K562 (cell line): Measurements from ENCODE around the gene PNPLA2. TPM values are rescaled to one million over a fixed set of nuclear protein-coding genes. Genes with fewer than 3 reads are reported as not detected.

Experiments
- ASH1L ChIP-seq: fragments of 450-650 bp; IDR thresholded peaks from 2 replicates; pipeline ENCODE4 v1.6.1; 2018; ENCODE audit warnings: borderline replicate concordance, mild to moderate bottlenecking, low read depth; ENCODE audit not compliant: partially characterized antibody
- CBFA2T3 ChIP-seq: fragments of 450-650 bp; IDR thresholded peaks from 2 replicates; pipeline ENCODE4 v1.6.1; 2017
- CHD4 ChIP-seq: fragments of 200-600 bp; sonication (generic); IDR thresholded peaks from 3 replicates; pipeline ENCODE4 v1.6.1; 2012; ENCODE audit warnings: low read depth, mild to moderate bottlenecking, mixed read lengths, low read length, inconsistent platforms; ENCODE audit not compliant: insufficient read depth, insufficient replicate concordance, poor library complexity, severe bottlenecking
- ELF4 ChIP-seq: fragments of 450-650 bp; formaldehyde crosslinking; IDR thresholded peaks from 2 replicates; pipeline ENCODE4 v1.4.0; 2022; ENCODE audit warnings: missing genetic modification characterization
- EZH2 ChIP-seq: IDR thresholded peaks from 2 replicates; pipeline ENCODE4 v1.6.1; 2012; ENCODE audit warnings: low read depth, mild to moderate bottlenecking, inconsistent platforms, low read length, borderline replicate concordance
- FOXM1 ChIP-seq, 2 experiments: fragments of 450-650 bp in 1 of 2; sonication (generic) in 1 of 2; formaldehyde crosslinking in 1 of 2; IDR thresholded peaks; 2 replicates each; pipeline versions ENCODE4 v1.6.1 to v1.9.0; 2017 to 2022; ENCODE audit warnings: low read depth in 2 of 2, mild to moderate bottlenecking in 2 of 2, missing genetic modification reagents in 1 of 2, moderate library complexity in 1 of 2
- FUS ChIP-seq: fragments of 200-400 bp; formaldehyde crosslinking; optimal IDR thresholded peaks from 2 replicates; pipeline ENCODE3; 2017; ENCODE audit warnings: low read depth, low read length
- GABPB1 ChIP-seq: sonication (generic); formaldehyde crosslinking; IDR thresholded peaks from 2 replicates; pipeline ENCODE4 v1.8.0; 2022; ENCODE audit warnings: mild to moderate bottlenecking, missing genetic modification reagents
- HCFC1 ChIP-seq: IDR thresholded peaks from 2 replicates; pipeline ENCODE4 v1.6.1; 2012; ENCODE audit warnings: low read depth, low read length, improper control_type of control experiment
- HNRNPL ChIP-seq: fragments of 200-400 bp; formaldehyde crosslinking; IDR thresholded peaks from 2 replicates; pipeline ENCODE4 v1.6.1; 2017; ENCODE audit warnings: low read depth, mild to moderate bottlenecking, low read length
- HOXB6 ChIP-seq: fragments of 250-450 bp; sonication (Bioruptor Pico); IDR thresholded peaks from 2 replicates; pipeline ENCODE4 v1.5.1; 2022; ENCODE audit warnings: mild to moderate bottlenecking, borderline replicate concordance
- JUN ChIP-seq, 2 experiments: sonication (generic) in 1 of 2; formaldehyde crosslinking in 1 of 2; IDR thresholded peaks; 2 replicates each; pipeline versions ENCODE4 v1.6.1 to v1.8.0; 2012 to 2022; ENCODE audit warnings: borderline replicate concordance in 2 of 2, mild to moderate bottlenecking in 2 of 2, improper control_type of control experiment in 1 of 2, low read depth in 1 of 2, low read length in 1 of 2, missing genetic modification reagents in 1 of 2
- KHSRP ChIP-seq: fragments of 450-650 bp; IDR thresholded peaks from 2 replicates; pipeline ENCODE4 v1.6.1; 2017
- LEF1 ChIP-seq: fragments of 450-650 bp; IDR thresholded peaks from 2 replicates; pipeline ENCODE4 v1.6.1; 2016; ENCODE audit warnings: mild to moderate bottlenecking
- NONO ChIP-seq, 2 experiments: fragments of 200-400 bp in 1 of 2; fragments of 450-650 bp in 1 of 2; formaldehyde crosslinking in 1 of 2; IDR thresholded peaks; 2 replicates each; pipeline ENCODE4 v1.6.1; 2017; ENCODE audit warnings: low read depth in 2 of 2, mild to moderate bottlenecking in 2 of 2, moderate library complexity in 2 of 2, low read length in 1 of 2
- PML ChIP-seq: IDR thresholded peaks from 2 replicates; pipeline ENCODE4 v1.6.1; 2012; ENCODE audit warnings: low read length, inconsistent platforms
- POLR3A ChIP-seq: IDR thresholded peaks from 2 replicates; pipeline ENCODE4 v1.6.1; 2011; ENCODE audit warnings: borderline replicate concordance, mild to moderate bottlenecking, moderate library complexity; ENCODE audit not compliant: insufficient read length, insufficient read depth; ENCODE audit errors: extremely low read depth
- RBM22 ChIP-seq: fragments of 200-400 bp; formaldehyde crosslinking; IDR thresholded peaks from 2 replicates; pipeline ENCODE4 v1.6.1; 2018; ENCODE audit warnings: low read length, low read depth; ENCODE audit not compliant: poor library complexity, severe bottlenecking
- SMARCA5 ChIP-seq: fragments of 450-650 bp; IDR thresholded peaks from 2 replicates; pipeline ENCODE4 v1.6.1; 2016
- U2AF1 ChIP-seq: fragments of 200-400 bp; formaldehyde crosslinking; optimal IDR thresholded peaks from 2 replicates; pipeline ENCODE3; 2017; ENCODE audit warnings: mild to moderate bottlenecking, low read depth, low read length, moderate library complexity
- YBX1 ChIP-seq: fragments of 450-650 bp; IDR thresholded peaks from 2 replicates; pipeline ENCODE4 v1.7.1; 2016; ENCODE audit warnings: mild to moderate bottlenecking
- polyA plus RNA-seq, 8 experiments: library from polyadenylated mRNA; depleted of rRNA in 4 of 8; stranded (reverse) in 5 of 8; unstranded in 3 of 8; fragments of >200 nt; fragmentation: Nextera tagmentation in 2 of 8; fragmentation: Illumina TruSeq in 1 of 8; extraction: Ambion mirVana in 2 of 8; extraction: Trizol in 1 of 8; gene quantifications; 2 replicates each; pipeline versions ENCODE4 v1.2.1 to v1.2.3, GENCODE V29; 2011 to 2014; ENCODE audit warnings: inconsistent platforms in 1 of 8, missing spikeins in 1 of 8
- total RNA-seq, 7 experiments: library from RNA; depleted of rRNA in 6 of 7; stranded (reverse); fragments of >200 nt in 6 of 7; fragmentation: Illumina TruSeq in 2 of 7; extraction: Trizol in 2 of 7; gene quantifications; 2 replicates each; pipeline versions ENCODE4 v1.2.1 to v1.2.3, GENCODE V29; 2011 to 2021; ENCODE audit warnings: low replicate concordance in 1 of 7
- TF ChIP-seq, protein P1 (sequence below): fragments of 250-450 bp; sonication (Bioruptor Pico); IDR thresholded peaks from 2 replicates; pipeline ENCODE4 v1.8.0; 2021; ENCODE audit warnings: moderate library complexity, mild to moderate bottlenecking, inconsistent platforms

The PNPLA2 gene
- total and polyA plus RNA-seq, 9 of the 15 experiments (the other 6 are each of a cell fraction or from before 2014, with no cell fraction given) = 0.39 to 87.1 (median 8.4) TPM

DNA sequence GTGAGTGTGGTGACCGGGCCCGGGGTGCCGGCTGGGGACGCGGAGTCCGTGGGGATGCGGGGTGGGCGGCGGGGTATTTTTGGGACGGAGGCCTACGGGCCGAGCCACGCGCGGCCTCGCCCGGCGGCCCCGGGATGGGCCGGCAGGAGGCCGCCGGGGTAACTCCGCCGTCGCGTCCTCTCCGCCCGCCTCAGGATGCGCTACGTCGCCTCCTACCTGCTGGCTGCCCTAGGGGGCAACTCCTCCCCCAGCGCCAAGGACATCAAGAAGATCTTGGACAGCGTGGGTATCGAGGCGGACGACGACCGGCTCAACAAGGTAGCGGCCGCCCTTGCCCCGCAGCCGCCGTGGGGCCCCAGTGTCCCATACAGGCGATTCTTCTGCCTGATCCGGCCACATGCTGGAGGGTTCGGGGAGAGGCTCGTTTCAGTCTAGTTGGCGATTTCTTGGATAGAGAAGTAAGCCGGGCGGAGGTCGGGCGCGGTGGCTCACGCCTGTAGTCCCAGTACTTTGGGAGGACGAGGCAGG, 8.6 kb upstream of the PNPLA2 start (continued):
- TF ChIP-seq PML (no peak), HNRNPL (0 out of 2 replicates have a peak, but pooled peaks have one; percentile 35), HCFC1 (no peak), FUS (peak; percentile 22), U2AF1 (peak; percentile 72), POLR3A (no peak), EZH2 (no peak), JUN (IDR thresholded peaks at IDR 0.05; ENCODE audit: borderline replicate concordance, low read depth, low read length) (no peak), JUN (CRISPR knock-in tag; IDR thresholded peaks at IDR 0.05; ENCODE audit: borderline replicate concordance) (0 out of 2 replicates have a peak, but pooled peaks have one; percentile 21), ASH1L (no peak), GABPB1 (CRISPR knock-in tag) (no peak), CHD4 (no peak), FOXM1 (IDR thresholded peaks at IDR 0.05; ENCODE audit: low read depth) (no peak), FOXM1 (CRISPR knock-in tag; IDR thresholded peaks at IDR 0.05; ENCODE audit: low read depth) (no peak), HOXB6 (no peak), RBM22 (peak; percentile 17), KHSRP (no peak), NONO (IDR thresholded peaks at IDR 0.05; ENCODE audit: low read depth in 2 of 2, low read length in 1 of 2) (peak; percentile 72 to 77; a peak in 3 of 4 replicates), YBX1 (no peak), SMARCA5 (no peak), LEF1 (no peak), CBFA2T3 (no peak), ELF4 (CRISPR knock-in tag) (no peak)
- TF ChIP-seq, protein P1, sequence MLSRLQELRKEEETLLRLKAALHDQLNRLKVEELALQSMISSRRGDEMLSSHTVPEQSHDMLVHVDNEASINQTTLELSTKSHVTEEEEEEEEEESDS (CRISPR knock-in tag) = no peak
